ENCODE results near the gene CCSAP. TPM values are rescaled to one million over a fixed set of nuclear protein-coding genes. Genes with fewer than 3 reads are reported as not detected.

Gene CCSAP
- total RNA-seq, 1 experiment from 2014 or later, result 9.5 TPM

GRCh38 chr1:229344937-229345684, 2.3 kb upstream of the CCSAP start:
- TF ChIP-seq EZH2phosphoT487 (IDR thresholded peaks at IDR 0.05; ENCODE audit: borderline replicate concordance, low read length) (no peak), CTCF (conservative IDR thresholded peaks at IDR 0.05; ENCODE audit: low read depth, low read length) (no peak), EZH2 (IDR thresholded peaks at IDR 0.05; ENCODE audit: low read length, unreplicated experiment) (no peak)
- no peaks in the 10 kb centered on the region for H4K20me1 ChIP-seq (ENCODE audit: low read length)
- H3K4me3 ChIP-seq (ENCODE audit: low read length), result no peak overlapping the region
- no peak overlapping the region for H2AFZ ChIP-seq (ENCODE audit: low read length)
- no peaks in the 10 kb centered on the region for H3K9me3 ChIP-seq (ENCODE audit: low read length)
- CTCF ChIA-PET, result no interaction called here
- H3K9me2 ChIP-seq (replicated peaks; ENCODE audit: low read length), result no peaks in the 10 kb centered on the region
- ATAC-seq (no peak), DNase-seq (no peak)
- H3K27me3 ChIP-seq (ENCODE audit: low read length), result no peaks in the 10 kb centered on the region
- BruUV-seq (replicated peaks), result no TSS peak
- H3K79me2 ChIP-seq (ENCODE audit: low read length), result peaks cover 18% of the 10 kb centered on the region
- H3F3A ChIP-seq (ENCODE audit: low read length, unreplicated experiment), result no peaks in the 10 kb centered on the region
- no peak overlapping the region for H3K27ac ChIP-seq (ENCODE audit: low read length)
- peaks cover 13% of the 10 kb centered on the region for H3K4me1 ChIP-seq (ENCODE audit: insufficient read depth, low read length)
- H3K9ac ChIP-seq (ENCODE audit: low read length), result no peak overlapping the region
- H3K36me3 ChIP-seq (ENCODE audit: low read depth, low read length), result no peaks in the 10 kb centered on the region
- H3K4me2 ChIP-seq (ENCODE audit: low read length), result no peak overlapping the region
- intact Hi-C loops (cut with micrococcal nuclease), result loop anchor here (5.0 kb wide), 2 partner anchors 42 to 97 kb away; no protein-coding TSS in a partner anchor
- POLR2A ChIA-PET (ENCODE audit: unreplicated experiment), result no interaction called here

GRCh38 chr1:229344139-229344538, 1.3 kb upstream of the CCSAP start:
- intact Hi-C loops (cut with micrococcal nuclease), result loop anchor here (5.0 kb wide), 2 partner anchors 43 to 98 kb away; no protein-coding TSS in a partner anchor
- H3F3A ChIP-seq (ENCODE audit: low read length, unreplicated experiment), result no peaks in the 10 kb centered on the region
- CTCF ChIA-PET, result no interaction called here
- H3K9me2 ChIP-seq (replicated peaks; ENCODE audit: low read length), result no peaks in the 10 kb centered on the region
- H3K79me2 ChIP-seq (ENCODE audit: low read length), result peaks cover 28% of the 10 kb centered on the region
- H3K36me3 ChIP-seq (ENCODE audit: low read depth, low read length), result no peaks in the 10 kb centered on the region
- no peaks in the 10 kb centered on the region for H3K27me3 ChIP-seq (ENCODE audit: low read length)
- POLR2A ChIA-PET (ENCODE audit: unreplicated experiment), result interaction anchor here (0.6 kb wide), 2 partner anchors 45 to 100 kb away, joined by 3 to 4 read pairs; no protein-coding TSS in a partner anchor
- DNase-seq, result no peak
- BruUV-seq (replicated peaks), result no TSS peak
- no peak overlapping the region for H3K9ac ChIP-seq (ENCODE audit: low read length)
- no peak overlapping the region for H3K4me3 ChIP-seq (ENCODE audit: low read length)
- no peak overlapping the region for H3K27ac ChIP-seq (ENCODE audit: low read length)
- H3K4me1 ChIP-seq (ENCODE audit: insufficient read depth, low read length), result peaks cover 22% of the 10 kb centered on the region
- ATAC-seq, result no peak
- H4K20me1 ChIP-seq (ENCODE audit: low read length), result no peaks in the 10 kb centered on the region
- no peak for TF ChIP-seq EZH2 (IDR thresholded peaks at IDR 0.05; ENCODE audit: low read length, unreplicated experiment)
- TF ChIP-seq CTCF (conservative IDR thresholded peaks at IDR 0.05; ENCODE audit: low read depth, low read length), result no peak
- no peak for TF ChIP-seq EZH2phosphoT487 (IDR thresholded peaks at IDR 0.05; ENCODE audit: borderline replicate concordance, low read length)
- no peaks in the 10 kb centered on the region for H3K9me3 ChIP-seq (ENCODE audit: low read length)
- no peak overlapping the region for H2AFZ ChIP-seq (ENCODE audit: low read length)
- H3K4me2 ChIP-seq (ENCODE audit: low read length), result no peak overlapping the region
